PC-3 (cell line): ENCODE data around the gene SLC2A4RG. TPM values are rescaled to one million over a fixed set of nuclear protein-coding genes. Genes with fewer than 3 reads are reported as not detected.
A peak's percentile ranks its signal among the peaks of the same experiment; 100 is the strongest.

Experiments used
- ATAC-seq: fragments of 200-7000 bp; cut with Tn5 transposase; 2 replicates; pipeline ENCODE4 v1.9.1; 2020; ENCODE audit warnings: mild to moderate bottlenecking, moderate library complexity
- BruUV-seq: library from RNA; stranded (reverse); fragments of 400-500 nt; replicated peaks from 2 replicates; lab custom pipeline; 2021; lab: Mats Ljungman, UMichigan
- CTCF ChIA-PET: fragments of 300-600 bp; sonication (Branson Sonifier 250); formaldehyde crosslinking; loops from one replicate; lab custom pipeline; 2022; ENCODE audit warnings: antibody characterized with exemption; lab: Charles Lee
- POLR2A ChIA-PET: fragments of 300-600 bp; sonication (Branson Sonifier 250); formaldehyde crosslinking; loops from one replicate; lab custom pipeline; 2022; ENCODE audit warnings: antibody characterized with exemption; ENCODE audit not compliant: unreplicated experiment; lab: Charles Lee
- DNase-seq: peaks from one replicate; pipeline ENCODE4 v3.0.0-alpha.2; 2015
- H2AFZ ChIP-seq: fragments of 300-600 bp; sonication (generic); 2 replicates; pipeline ENCODE4 v1.6.0; 2016; ENCODE audit warnings: antibody characterized with exemption, low read length
- H3F3A ChIP-seq: fragments of 300-600 bp; sonication (generic); one replicate; pipeline ENCODE4 v1.6.0; 2017; ENCODE audit warnings: antibody characterized with exemption, low read length, control low read depth, mild to moderate bottlenecking; ENCODE audit not compliant: unreplicated experiment
- H3K27ac ChIP-seq: fragments of 300-600 bp; sonication (generic); 2 replicates; pipeline ENCODE4 v1.5.1; 2016; ENCODE audit warnings: mild to moderate bottlenecking, low read length
- H3K27me3 ChIP-seq: fragments of 300-600 bp; sonication (generic); 2 replicates; pipeline ENCODE4 v1.6.1; 2016; ENCODE audit warnings: low read length, mixed read lengths
- H3K36me3 ChIP-seq: fragments of 300-600 bp; sonication (generic); 2 replicates; pipeline ENCODE4 v1.6.1; 2016; ENCODE audit warnings: low read depth, mixed run types, low read length, mixed read lengths
- H3K4me1 ChIP-seq: fragments of 300-600 bp; sonication (generic); 2 replicates; pipeline ENCODE4 v1.5.1; 2016; ENCODE audit warnings: low read length; ENCODE audit not compliant: insufficient read depth
- H3K4me2 ChIP-seq: fragments of 300-600 bp; sonication (generic); 2 replicates; pipeline ENCODE4 v1.6.0; 2016; ENCODE audit warnings: low read length
- H3K4me3 ChIP-seq: fragments of 300-600 bp; sonication (generic); 2 replicates; pipeline ENCODE4 v1.5.1; 2016; ENCODE audit warnings: mild to moderate bottlenecking, low read length, mixed read lengths
- H3K79me2 ChIP-seq: fragments of 300-600 bp; sonication (generic); 2 replicates; pipeline ENCODE4 v1.6.1; 2017; ENCODE audit warnings: low read length, mixed read lengths
- H3K9ac ChIP-seq: fragments of 300-600 bp; sonication (generic); 2 replicates; pipeline ENCODE4 v1.6.0; 2016; ENCODE audit warnings: mild to moderate bottlenecking, low read length
- H3K9me2 ChIP-seq: fragments of 300-600 bp; sonication (generic); replicated peaks from 2 replicates; pipeline ENCODE4 v1.6.1; 2016; ENCODE audit warnings: mixed run types, low read length, mixed read lengths
- H3K9me3 ChIP-seq: fragments of 300-600 bp; sonication (generic); 2 replicates; pipeline ENCODE4 v1.6.1; 2016; ENCODE audit warnings: low read length, mixed read lengths
- H4K20me1 ChIP-seq: fragments of 300-600 bp; sonication (generic); 2 replicates; pipeline ENCODE4 v1.6.1; 2016; ENCODE audit warnings: low read length, mixed read lengths
- CTCF ChIP-seq: fragments of 300-600 bp; sonication (generic); conservative IDR thresholded peaks from 2 replicates; pipeline ENCODE4 v1.5.1; 2017; ENCODE audit warnings: antibody characterized with exemption, low read depth, mild to moderate bottlenecking, low read length
- EZH2 ChIP-seq: fragments of 300-600 bp; sonication (generic); IDR thresholded peaks from one replicate; pipeline ENCODE4 v1.6.1; 2017; ENCODE audit warnings: antibody characterized with exemption, mild to moderate bottlenecking, low read length; ENCODE audit not compliant: unreplicated experiment
- EZH2phosphoT487 ChIP-seq: fragments of 300-600 bp; sonication (generic); IDR thresholded peaks from 2 replicates; pipeline ENCODE4 v1.6.1; 2018; ENCODE audit warnings: mild to moderate bottlenecking, antibody characterized with exemption, low read length, borderline replicate concordance
- intact Hi-C: fragments of 100-400 bp; cut with micrococcal nuclease; formaldehyde crosslinking; loops from 2 replicates; pipeline ENCODE4 v1.9.0; 2023
- total RNA-seq: library from RNA; depleted of rRNA; stranded (reverse); fragments of >200 nt; gene quantifications from 2 replicates; pipeline ENCODE4 v1.2.3, GENCODE V29; 2014

The SLC2A4RG gene
- total RNA-seq, 1 experiment from 2014 or later: 116 TPM

- H3K4me3 ChIP-seq: no peak overlapping the region
- peaks cover 18% of the 10 kb centered on the region for H3K4me1 ChIP-seq
- intact Hi-C loops: loop anchor here (2.0 to 5.0 kb wide), 2 partner anchors 35 to 77 kb away; no protein-coding TSS in a partner anchor
- no peaks in the 10 kb centered on the region for H3K9me3 ChIP-seq
- H3F3A ChIP-seq: no peaks in the 10 kb centered on the region
- H3K4me2 ChIP-seq: peak overlapping the region; percentile 89; the same call in 1 of the 2 replicates
- TF ChIP-seq EZH2 (no peak), CTCF (no peak), EZH2phosphoT487 (no peak)
- no peak overlapping the region for H2AFZ ChIP-seq
- DNase-seq (no peak), ATAC-seq (no peak)
- no peaks in the 10 kb centered on the region for H3K9me2 ChIP-seq
- no TSS peak for BruUV-seq
- POLR2A ChIA-PET: no interaction called here
- peaks cover 58% of the 10 kb centered on the region for H3K79me2 ChIP-seq
- H3K36me3 ChIP-seq: peaks cover 31% of the 10 kb centered on the region
- H3K27me3 ChIP-seq: no peaks in the 10 kb centered on the region
- no peaks in the 10 kb centered on the region for H4K20me1 ChIP-seq
- no peak overlapping the region for H3K9ac ChIP-seq
- no peak overlapping the region for H3K27ac ChIP-seq
- CTCF ChIA-PET: no interaction called here
Observed at GRCh38 chr20:63705232-63706026, 34.1 kb upstream of the SLC2A4RG start.

GRCh38 chr20:63706027-63706695, 33.4 kb upstream of the SLC2A4RG start:
- H3K36me3 ChIP-seq: peaks cover 38% of the 10 kb centered on the region
- intact Hi-C loops: loop anchor here (2.0 to 5.0 kb wide), 2 partner anchors 35 to 76 kb away; no protein-coding TSS in a partner anchor
- no peaks in the 10 kb centered on the region for H3F3A ChIP-seq
- TF ChIP-seq EZH2phosphoT487 (no peak), EZH2 (no peak), CTCF (no peak)
- POLR2A ChIA-PET: no interaction called here
- peak overlapping the region; percentile 95 for H3K9ac ChIP-seq
- no peak overlapping the region for H3K27ac ChIP-seq
- peak overlapping the region; percentile 89 for H3K4me2 ChIP-seq
- CTCF ChIA-PET: no interaction called here
- no TSS peak for BruUV-seq
- ATAC-seq (no peak), DNase-seq (no peak)
- H3K9me2 ChIP-seq: no peaks in the 10 kb centered on the region
- H3K9me3 ChIP-seq: no peaks in the 10 kb centered on the region
- no peaks in the 10 kb centered on the region for H4K20me1 ChIP-seq
- H3K4me3 ChIP-seq: peak overlapping the region; percentile 91
- H3K27me3 ChIP-seq: no peaks in the 10 kb centered on the region
- H2AFZ ChIP-seq: no peak overlapping the region
- peaks cover 65% of the 10 kb centered on the region for H3K79me2 ChIP-seq
- H3K4me1 ChIP-seq: peaks cover 18% of the 10 kb centered on the region
